HL-60 (cell line): ENCODE results near the gene LRP1B.

ENCODE experiments used
- DNase-seq, 2 experiments: peaks; one replicate each; pipeline ENCODE4 v3.0.0-alpha.2; 2010 to 2020; ENCODE audit warnings: low read depth in 1 of 2, low spot score in 1 of 2
- H3K27ac ChIP-seq: fragments of 250-450 bp; sonication (Bioruptor Pico); replicated peaks from 2 replicates; pipeline ENCODE4 v1.5.1; 2020; ENCODE audit warnings: mild to moderate bottlenecking, moderate library complexity
- H3K27me3 ChIP-seq: fragments of 250-450 bp; sonication (Bioruptor Pico); 2 replicates; pipeline ENCODE4 v1.5.1; 2021; ENCODE audit warnings: mild to moderate bottlenecking, moderate library complexity; ENCODE audit not compliant: insufficient read depth, poor library complexity, severe bottlenecking
- H3K4me3 ChIP-seq: replicated peaks from 2 replicates; pipeline ENCODE4 v1.5.1; 2011; ENCODE audit warnings: mild to moderate bottlenecking, control low read depth, low read length; ENCODE audit not compliant: insufficient read depth
- GABPA ChIP-seq: IDR thresholded peaks from 2 replicates; pipeline ENCODE4 v1.6.1; 2012; ENCODE audit warnings: low read depth
- POLR2AphosphoS5 ChIP-seq: IDR thresholded peaks from 2 replicates; pipeline ENCODE4 v1.6.1; 2012; ENCODE audit warnings: low read depth
- SPI1 ChIP-seq: IDR thresholded peaks from 2 replicates; pipeline ENCODE4 v1.6.1; 2012; ENCODE audit warnings: low read depth, mild to moderate bottlenecking, borderline replicate concordance
- TF ChIP-seq, protein P1 (sequence below): IDR thresholded peaks from 2 replicates; pipeline ENCODE4 v1.6.1; 2012; ENCODE audit warnings: low read depth; ENCODE audit not compliant: insufficient replicate concordance
- TF ChIP-seq, protein P2 (sequence below): IDR thresholded peaks from one replicate; pipeline ENCODE4 v1.5.1; 2011; ENCODE audit warnings: low read length, control low read depth, inconsistent platforms; ENCODE audit not compliant: insufficient read depth

Gene LRP1B

DNA sequence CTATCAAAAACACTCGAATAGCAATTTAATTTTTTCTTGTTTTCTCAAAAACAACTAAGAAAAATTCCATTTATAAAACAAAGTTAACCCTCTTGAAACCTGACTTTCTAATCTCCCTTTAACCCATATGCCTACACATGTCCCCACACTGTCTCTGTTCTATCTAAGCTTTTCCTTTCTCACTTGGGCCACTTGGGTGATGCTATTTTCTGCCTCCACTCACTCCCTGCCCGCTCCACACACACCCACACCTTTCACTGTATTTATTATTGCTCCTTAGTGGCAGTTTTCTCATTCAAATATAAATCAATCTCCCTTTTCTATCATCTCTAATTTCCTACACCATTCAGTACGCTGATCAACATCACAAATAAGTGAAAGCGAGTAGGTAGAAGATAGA is 531.1 kb downstream of the LRP1B start:
- DNase-seq: no peak
- no peak overlapping the region for H3K4me3 ChIP-seq
- TF ChIP-seq GABPA (no peak), SPI1 (no peak), POLR2AphosphoS5 (no peak)
- TF ChIP-seq, protein P1, sequence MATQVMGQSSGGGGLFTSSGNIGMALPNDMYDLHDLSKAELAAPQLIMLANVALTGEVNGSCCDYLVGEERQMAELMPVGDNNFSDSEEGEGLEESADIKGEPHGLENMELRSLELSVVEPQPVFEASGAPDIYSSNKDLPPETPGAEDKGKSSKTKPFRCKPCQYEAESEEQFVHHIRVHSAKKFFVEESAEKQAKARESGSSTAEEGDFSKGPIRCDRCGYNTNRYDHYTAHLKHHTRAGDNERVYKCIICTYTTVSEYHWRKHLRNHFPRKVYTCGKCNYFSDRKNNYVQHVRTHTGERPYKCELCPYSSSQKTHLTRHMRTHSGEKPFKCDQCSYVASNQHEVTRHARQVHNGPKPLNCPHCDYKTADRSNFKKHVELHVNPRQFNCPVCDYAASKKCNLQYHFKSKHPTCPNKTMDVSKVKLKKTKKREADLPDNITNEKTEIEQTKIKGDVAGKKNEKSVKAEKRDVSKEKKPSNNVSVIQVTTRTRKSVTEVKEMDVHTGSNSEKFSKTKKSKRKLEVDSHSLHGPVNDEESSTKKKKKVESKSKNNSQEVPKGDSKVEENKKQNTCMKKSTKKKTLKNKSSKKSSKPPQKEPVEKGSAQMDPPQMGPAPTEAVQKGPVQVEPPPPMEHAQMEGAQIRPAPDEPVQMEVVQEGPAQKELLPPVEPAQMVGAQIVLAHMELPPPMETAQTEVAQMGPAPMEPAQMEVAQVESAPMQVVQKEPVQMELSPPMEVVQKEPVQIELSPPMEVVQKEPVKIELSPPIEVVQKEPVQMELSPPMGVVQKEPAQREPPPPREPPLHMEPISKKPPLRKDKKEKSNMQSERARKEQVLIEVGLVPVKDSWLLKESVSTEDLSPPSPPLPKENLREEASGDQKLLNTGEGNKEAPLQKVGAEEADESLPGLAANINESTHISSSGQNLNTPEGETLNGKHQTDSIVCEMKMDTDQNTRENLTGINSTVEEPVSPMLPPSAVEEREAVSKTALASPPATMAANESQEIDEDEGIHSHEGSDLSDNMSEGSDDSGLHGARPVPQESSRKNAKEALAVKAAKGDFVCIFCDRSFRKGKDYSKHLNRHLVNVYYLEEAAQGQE: no peak
- TF ChIP-seq, protein P2, sequence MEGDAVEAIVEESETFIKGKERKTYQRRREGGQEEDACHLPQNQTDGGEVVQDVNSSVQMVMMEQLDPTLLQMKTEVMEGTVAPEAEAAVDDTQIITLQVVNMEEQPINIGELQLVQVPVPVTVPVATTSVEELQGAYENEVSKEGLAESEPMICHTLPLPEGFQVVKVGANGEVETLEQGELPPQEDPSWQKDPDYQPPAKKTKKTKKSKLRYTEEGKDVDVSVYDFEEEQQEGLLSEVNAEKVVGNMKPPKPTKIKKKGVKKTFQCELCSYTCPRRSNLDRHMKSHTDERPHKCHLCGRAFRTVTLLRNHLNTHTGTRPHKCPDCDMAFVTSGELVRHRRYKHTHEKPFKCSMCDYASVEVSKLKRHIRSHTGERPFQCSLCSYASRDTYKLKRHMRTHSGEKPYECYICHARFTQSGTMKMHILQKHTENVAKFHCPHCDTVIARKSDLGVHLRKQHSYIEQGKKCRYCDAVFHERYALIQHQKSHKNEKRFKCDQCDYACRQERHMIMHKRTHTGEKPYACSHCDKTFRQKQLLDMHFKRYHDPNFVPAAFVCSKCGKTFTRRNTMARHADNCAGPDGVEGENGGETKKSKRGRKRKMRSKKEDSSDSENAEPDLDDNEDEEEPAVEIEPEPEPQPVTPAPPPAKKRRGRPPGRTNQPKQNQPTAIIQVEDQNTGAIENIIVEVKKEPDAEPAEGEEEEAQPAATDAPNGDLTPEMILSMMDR: no peak
- H3K27me3 ChIP-seq: no peaks in the 10 kb centered on the region
- H3K27ac ChIP-seq: no peak overlapping the region

DNA sequence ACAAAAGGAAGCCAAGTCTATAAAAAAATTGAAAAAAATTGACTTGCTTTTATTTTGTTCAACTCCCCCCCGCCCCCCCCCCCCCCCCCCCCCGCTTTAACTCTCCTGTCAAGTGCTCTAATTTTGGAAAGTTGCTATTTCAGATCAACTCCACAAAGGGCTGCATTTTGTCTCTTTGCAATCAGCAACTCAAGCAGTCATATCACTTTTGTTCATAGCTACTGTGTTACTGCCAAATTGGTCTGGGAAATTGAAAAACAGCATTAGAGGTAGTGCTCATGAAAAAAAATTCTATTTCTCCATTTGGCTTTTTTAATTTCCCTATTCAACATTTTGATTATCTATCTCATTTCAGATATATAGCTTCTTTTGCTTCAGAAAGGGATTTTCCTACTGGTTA is 531.8 kb downstream of the LRP1B start:
- Histone ChIP-seq H3K27me3 (no peaks in the 10 kb centered on the region), H3K27ac (no peak overlapping the region), H3K4me3 (no peak overlapping the region)
- DNase-seq: no peak
- TF ChIP-seq, protein P1: no peak
- TF ChIP-seq SPI1: no peak
- TF ChIP-seq GABPA: no peak
- TF ChIP-seq, protein P2: no peak
- TF ChIP-seq POLR2AphosphoS5: no peak

DNA sequence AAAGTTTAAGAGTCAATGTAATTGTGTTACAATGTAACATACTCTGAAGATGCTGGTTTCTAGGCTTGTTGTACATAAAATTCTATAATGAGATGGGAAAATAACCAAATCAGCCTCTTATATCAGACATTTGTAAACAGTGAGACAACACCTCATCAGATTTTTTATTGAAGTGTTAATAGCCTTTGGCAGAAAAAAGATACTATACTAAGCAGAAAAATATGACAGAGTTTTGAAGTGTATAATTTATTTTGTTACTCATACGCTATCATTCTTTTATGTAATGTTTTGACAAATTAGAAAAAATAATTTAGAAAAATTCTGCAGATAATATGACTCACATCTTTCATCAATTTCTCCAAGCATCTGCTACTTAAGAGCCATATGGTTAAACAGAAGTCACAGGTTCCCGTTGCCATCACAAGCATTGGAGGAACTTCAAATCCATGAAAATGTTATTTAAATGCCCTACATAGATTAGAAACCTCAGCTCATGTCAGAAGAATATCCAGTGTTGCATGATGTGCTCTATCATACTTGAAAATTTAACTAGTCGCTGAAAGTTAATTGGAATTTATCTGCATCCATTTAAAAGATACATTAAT is 535.4 kb downstream of the LRP1B start:
- TF ChIP-seq GABPA: no peak
- no peak for TF ChIP-seq POLR2AphosphoS5
- TF ChIP-seq SPI1: no peak
- TF ChIP-seq, protein P2: no peak
- TF ChIP-seq, protein P1: no peak
- Histone ChIP-seq H3K4me3 (no peak overlapping the region), H3K27me3 (no peaks in the 10 kb centered on the region), H3K27ac (no peak overlapping the region)
- no peak for DNase-seq
